Calu3 (cell line): Measurements from ENCODE around the gene ZBTB7A. TPM values are rescaled to one million over a fixed set of nuclear protein-coding genes. Genes with fewer than 3 reads are reported as not detected.

Experiments
- BruUV-seq: library from RNA; stranded (reverse); fragments of 400-500 nt; replicated peaks from 2 replicates; lab custom pipeline; 2021; lab: Mats Ljungman, UMichigan
- CTCF ChIA-PET: fragments of 300-600 bp; sonication (Branson Sonifier 250); formaldehyde crosslinking; loops from one replicate; lab custom pipeline; 2022; ENCODE audit warnings: antibody characterized with exemption; lab: Charles Lee
- DNase-seq: peaks from one replicate; pipeline ENCODE4 v3.0.0; 2022
- H3K27ac Mint-ChIP-seq: one replicate; pipeline ENCODE4 v1.8.0; 2022; ENCODE audit warnings: mixed read lengths; ENCODE audit not compliant: unreplicated experiment
- H3K27me3 Mint-ChIP-seq: one replicate; pipeline ENCODE4 v1.8.0; 2022; ENCODE audit warnings: mixed read lengths; ENCODE audit not compliant: unreplicated experiment
- H3K36me3 Mint-ChIP-seq: one replicate; pipeline ENCODE4 v1.8.0; 2022; ENCODE audit warnings: mild to moderate bottlenecking, moderate library complexity, mixed read lengths; ENCODE audit not compliant: insufficient read depth, unreplicated experiment
- H3K4me1 Mint-ChIP-seq: one replicate; pipeline ENCODE4 v1.8.0; 2022; ENCODE audit warnings: mild to moderate bottlenecking, low read depth, mixed read lengths; ENCODE audit not compliant: unreplicated experiment
- H3K4me3 Mint-ChIP-seq: one replicate; pipeline ENCODE4 v1.8.0; 2022; ENCODE audit warnings: mild to moderate bottlenecking, low read depth, moderate library complexity, mixed read lengths; ENCODE audit not compliant: unreplicated experiment
- H3K9me3 Mint-ChIP-seq: one replicate; pipeline ENCODE4 v1.8.0; 2022; ENCODE audit warnings: low read depth, mixed read lengths; ENCODE audit not compliant: unreplicated experiment
- intact Hi-C: fragments of 100-400 bp; cut with micrococcal nuclease; formaldehyde crosslinking; loops from one replicate; pipeline ENCODE4 v1.10.0; 2022; ENCODE audit not compliant: unreplicated experiment
- total RNA-seq: library from RNA; stranded (reverse); gene quantifications from 2 replicates; pipeline ENCODE4 v1.2.3, GENCODE V29; 2022
- TF ChIP-seq, protein P1 (sequence below): fragments of 200-600 bp; IDR thresholded peaks from one replicate; pipeline ENCODE4 v1.8.0; 2022; ENCODE audit warnings: antibody characterized with exemption; ENCODE audit not compliant: unreplicated experiment

The ZBTB7A gene
- total RNA-seq, 1 experiment from 2014 or later: 38.0 TPM

DNA sequence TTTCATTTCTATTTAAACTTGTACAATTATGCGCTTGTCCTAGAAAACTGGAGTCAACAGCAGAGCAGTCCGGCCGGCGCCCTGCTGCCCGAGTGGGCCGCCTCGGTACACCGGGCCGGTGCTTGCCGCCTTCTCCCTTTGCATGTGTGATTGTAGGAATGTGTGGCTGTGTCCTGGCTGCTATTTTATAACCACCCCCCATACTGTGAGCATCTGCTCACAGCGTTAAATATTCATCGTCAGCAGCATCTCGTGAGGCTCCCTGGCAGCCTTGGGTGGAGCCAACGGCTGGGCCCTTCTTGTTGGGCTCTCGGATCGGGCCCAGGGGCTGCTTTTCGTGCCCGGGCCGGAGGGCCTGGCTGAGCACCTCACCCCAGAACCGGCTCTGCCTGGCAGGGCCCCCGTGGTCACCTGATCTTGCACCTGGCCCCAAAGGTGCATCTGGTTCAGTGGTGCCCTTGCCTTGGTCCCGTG, 48.5 kb downstream of the ZBTB7A start:
- DNase-seq: no peak
- Mint-ChIP-seq H3K36me3 (peaks cover 25% of the 10 kb centered on the region), H3K4me3 (no peak overlapping the region), H3K27me3 (no peaks in the 10 kb centered on the region), H3K9me3 (no peaks in the 10 kb centered on the region), H3K4me1 (no peaks in the 10 kb centered on the region), H3K27ac (peak overlapping the region; percentile 19)
- intact Hi-C loops: no loop called here
- TF ChIP-seq, protein P1, sequence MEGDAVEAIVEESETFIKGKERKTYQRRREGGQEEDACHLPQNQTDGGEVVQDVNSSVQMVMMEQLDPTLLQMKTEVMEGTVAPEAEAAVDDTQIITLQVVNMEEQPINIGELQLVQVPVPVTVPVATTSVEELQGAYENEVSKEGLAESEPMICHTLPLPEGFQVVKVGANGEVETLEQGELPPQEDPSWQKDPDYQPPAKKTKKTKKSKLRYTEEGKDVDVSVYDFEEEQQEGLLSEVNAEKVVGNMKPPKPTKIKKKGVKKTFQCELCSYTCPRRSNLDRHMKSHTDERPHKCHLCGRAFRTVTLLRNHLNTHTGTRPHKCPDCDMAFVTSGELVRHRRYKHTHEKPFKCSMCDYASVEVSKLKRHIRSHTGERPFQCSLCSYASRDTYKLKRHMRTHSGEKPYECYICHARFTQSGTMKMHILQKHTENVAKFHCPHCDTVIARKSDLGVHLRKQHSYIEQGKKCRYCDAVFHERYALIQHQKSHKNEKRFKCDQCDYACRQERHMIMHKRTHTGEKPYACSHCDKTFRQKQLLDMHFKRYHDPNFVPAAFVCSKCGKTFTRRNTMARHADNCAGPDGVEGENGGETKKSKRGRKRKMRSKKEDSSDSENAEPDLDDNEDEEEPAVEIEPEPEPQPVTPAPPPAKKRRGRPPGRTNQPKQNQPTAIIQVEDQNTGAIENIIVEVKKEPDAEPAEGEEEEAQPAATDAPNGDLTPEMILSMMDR: no peak
- no TSS peak for BruUV-seq
- CTCF ChIA-PET: no interaction called here

DNA sequence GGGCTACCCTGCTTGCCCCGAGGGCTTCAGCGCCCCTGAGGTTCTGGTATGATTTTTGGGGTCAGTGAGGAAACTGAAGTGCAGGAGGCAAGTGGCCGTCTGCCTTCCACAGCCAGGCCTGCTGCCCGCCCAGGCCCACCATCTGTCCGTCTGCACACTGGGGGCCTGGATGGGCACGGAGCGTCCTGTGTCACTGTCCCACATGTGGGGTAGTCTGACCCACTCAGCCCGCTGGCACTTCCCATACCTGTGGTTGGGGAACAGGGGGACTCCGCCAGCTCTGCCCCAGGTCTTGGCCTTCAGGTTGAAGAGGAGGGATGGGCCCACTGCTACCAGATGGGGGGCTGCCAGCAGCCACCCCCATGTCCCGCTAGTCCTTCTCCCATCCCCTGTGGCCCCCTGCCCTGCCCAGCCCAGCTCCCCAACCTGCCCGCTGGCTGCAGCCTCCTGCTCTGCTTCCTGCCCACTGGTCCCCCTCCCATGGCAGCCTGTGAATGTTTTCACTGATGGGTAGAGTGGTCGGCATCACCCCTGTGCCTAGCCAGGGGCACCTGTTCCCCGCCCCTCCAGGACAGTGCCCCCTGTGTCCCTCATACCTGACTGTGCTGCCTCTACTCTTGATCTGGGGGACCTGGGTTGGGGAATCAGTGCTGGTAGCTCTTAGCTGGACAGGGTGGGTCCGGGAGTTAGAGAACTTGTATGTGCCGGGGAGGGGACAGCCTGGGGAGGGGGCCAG, 49.6 kb downstream of the ZBTB7A start:
- CTCF ChIA-PET: interaction anchor here (0.6 kb wide), 1 partner anchor 47 kb away, joined by 6 read pairs; no protein-coding TSS in a partner anchor
- Mint-ChIP-seq H3K36me3 (peaks cover 29% of the 10 kb centered on the region), H3K27me3 (no peaks in the 10 kb centered on the region), H3K4me3 (no peak overlapping the region), H3K9me3 (no peaks in the 10 kb centered on the region), H3K27ac (no peak overlapping the region), H3K4me1 (no peaks in the 10 kb centered on the region)
- DNase-seq: no peak
- intact Hi-C loops: no loop called here
- TF ChIP-seq, protein P1: no peak
- no TSS peak for BruUV-seq

DNA sequence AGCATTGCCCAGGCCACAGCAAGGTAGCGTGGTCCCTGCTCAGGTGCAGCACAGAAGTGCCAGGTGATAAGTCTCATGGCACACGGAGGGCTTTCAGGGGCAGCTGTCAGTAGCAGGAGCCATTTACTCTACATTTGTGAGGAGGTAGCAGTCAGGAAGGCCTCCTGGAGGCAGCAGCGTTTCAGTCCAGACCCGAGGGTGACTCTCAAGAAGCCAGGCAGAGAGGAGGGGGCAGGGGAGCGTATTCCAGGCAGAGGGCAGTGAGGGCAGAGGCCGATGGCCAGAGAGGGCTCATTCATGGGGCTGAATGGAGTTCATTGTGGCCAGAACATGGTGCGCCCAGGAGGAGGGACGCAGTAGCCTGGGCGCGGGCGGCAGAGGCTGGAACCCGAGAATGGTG, 50.2 kb downstream of the ZBTB7A start:
- H3K4me3 Mint-ChIP-seq: no peak overlapping the region
- H3K27me3 Mint-ChIP-seq: no peaks in the 10 kb centered on the region
- intact Hi-C loops: no loop called here
- H3K9me3 Mint-ChIP-seq: no peaks in the 10 kb centered on the region
- H3K4me1 Mint-ChIP-seq: no peaks in the 10 kb centered on the region
- H3K27ac Mint-ChIP-seq: no peak overlapping the region
- CTCF ChIA-PET: interaction anchor here (0.6 kb wide), 1 partner anchor 48 kb away, joined by 6 read pairs; no protein-coding TSS in a partner anchor
- no TSS peak for BruUV-seq
- H3K36me3 Mint-ChIP-seq: peaks cover 26% of the 10 kb centered on the region
- DNase-seq: no peak
- TF ChIP-seq, protein P1: no peak

DNA sequence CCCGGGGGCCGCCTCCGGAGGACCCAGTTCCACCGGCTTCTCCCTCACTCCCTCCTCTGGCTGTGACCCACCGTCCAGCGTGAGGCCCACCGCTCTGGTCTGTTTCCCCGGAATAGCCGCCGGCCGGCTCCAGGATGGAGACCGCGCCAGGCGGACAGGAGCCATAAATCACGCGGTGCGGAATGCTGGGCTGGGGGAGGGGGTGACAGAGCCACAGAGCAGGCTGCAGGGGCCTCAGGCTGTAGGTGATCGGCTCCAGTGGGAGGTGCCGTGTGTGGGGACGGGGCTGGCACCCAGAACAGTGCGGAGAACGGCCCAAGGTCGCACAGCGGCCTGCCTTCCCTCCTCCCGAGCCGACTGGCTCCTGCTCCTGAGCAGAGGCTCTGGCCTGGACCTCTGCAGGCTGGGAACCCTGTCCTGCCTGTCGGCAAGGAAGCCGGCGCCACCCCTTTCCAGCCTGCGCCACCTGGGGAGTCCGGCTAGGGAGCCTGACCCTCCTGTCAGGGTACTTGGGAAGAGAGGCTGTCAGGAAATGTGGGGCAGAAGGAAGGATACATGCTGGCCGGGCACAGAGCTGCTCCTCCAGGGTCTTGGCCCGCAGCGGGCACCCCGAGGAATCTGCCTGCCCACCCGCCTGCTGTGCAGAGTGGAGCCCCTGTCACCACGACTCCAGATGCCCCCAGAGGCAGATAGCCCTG, 50.8 kb downstream of the ZBTB7A start:
- Mint-ChIP-seq H3K9me3 (no peaks in the 10 kb centered on the region), H3K36me3 (peaks cover 31% of the 10 kb centered on the region), H3K4me3 (no peak overlapping the region), H3K4me1 (no peaks in the 10 kb centered on the region), H3K27ac (no peak overlapping the region), H3K27me3 (no peaks in the 10 kb centered on the region)
- DNase-seq: no peak
- TF ChIP-seq, protein P1: no peak
- BruUV-seq: no TSS peak
- intact Hi-C loops: no loop called here
- CTCF ChIA-PET: no interaction called here
